GM20431 (cell line): ENCODE results near the gene BUD13.

ENCODE experiments used
- in situ Hi-C: fragments of 300-500 bp; cut with MseI, MboI; formaldehyde crosslinking; loops from one replicate; pipeline ENCODE4 v1.15.0; 2020; ENCODE audit warnings: low sequenced_read_pairs; ENCODE audit not compliant: unreplicated experiment

BUD13 gene

DNA sequence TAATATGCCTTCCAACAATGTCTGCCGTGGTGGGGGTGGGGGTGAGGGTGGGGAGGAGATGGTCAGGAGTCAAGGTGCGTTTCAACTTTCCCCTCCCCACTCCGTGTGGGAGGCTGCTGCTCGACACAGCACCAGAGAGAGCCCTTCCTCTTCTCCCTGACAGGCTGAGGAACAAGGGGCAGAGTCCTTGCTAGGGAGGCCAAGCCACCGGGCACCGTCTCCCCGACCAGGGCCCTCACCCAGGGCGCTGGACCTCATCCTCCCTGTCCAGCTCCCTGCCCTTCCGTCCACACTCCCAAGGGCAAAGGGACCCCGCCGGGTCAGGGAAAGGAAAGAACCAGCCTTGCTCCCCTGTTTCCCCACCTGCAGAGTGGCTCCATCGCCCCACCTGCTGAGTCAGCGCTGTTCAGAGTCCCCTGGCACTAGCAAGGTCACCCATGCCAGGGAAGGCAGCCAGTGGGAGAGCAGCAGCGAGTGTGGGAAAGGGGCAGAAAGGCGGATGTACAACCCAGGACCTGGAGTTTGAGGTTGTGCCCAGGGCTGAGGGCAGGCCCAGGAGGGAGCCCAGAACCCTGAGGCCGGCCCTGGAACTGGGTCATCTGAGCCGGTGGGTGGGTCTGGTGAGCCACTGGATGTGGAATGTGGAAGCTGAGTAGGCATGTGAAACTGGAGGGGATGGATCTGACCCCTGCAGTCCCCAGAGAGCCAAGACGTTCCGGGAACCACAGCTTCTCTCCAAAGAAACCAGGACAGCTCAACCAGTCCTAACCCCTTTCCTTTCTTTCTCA lies 47.2 kb downstream of the BUD13 start:
- in situ Hi-C loops, result no loop called here

DNA sequence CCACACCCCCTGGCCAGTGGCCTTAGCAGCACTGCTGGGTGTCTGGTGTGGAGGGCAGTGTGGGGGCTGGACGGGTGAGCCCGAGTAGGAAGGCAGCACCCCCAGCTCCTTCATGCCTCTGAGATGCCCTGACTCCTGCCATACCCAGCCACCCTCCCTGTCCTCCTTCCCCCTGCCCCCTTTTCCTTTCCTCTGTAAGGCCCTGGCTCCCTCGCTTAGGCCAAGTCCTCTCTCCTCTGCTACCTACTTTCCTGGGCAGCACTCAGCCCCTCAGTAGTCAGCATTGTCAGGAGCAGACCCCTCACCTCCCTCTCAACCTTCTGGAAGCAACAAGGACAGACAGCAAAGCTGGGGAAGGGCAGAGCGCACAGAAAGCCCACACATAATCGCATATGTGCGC lies 48.0 kb downstream of the BUD13 start:
- in situ Hi-C loops, result no loop called here

DNA sequence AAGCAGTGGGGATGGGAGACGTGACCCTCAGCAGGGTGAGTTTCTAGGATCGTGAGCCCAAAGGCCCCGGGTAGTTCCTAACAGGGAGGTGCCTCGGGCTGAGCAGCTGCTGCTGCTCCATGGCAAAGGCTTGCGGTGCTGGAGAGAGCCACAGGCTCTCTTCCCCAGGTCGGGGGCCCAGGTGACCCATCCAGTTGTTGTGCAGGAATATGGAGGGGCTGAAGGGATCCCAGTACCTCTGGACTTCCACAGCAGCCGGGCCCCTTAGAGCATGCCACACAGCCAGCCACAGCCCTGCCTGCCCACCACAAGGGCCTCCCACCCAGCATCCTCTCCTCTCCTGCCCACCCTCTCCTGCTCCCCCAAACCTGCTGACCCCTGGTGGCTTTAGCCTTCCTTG lies 49.3 kb downstream of the BUD13 start:
- in situ Hi-C loops, result no loop called here

DNA sequence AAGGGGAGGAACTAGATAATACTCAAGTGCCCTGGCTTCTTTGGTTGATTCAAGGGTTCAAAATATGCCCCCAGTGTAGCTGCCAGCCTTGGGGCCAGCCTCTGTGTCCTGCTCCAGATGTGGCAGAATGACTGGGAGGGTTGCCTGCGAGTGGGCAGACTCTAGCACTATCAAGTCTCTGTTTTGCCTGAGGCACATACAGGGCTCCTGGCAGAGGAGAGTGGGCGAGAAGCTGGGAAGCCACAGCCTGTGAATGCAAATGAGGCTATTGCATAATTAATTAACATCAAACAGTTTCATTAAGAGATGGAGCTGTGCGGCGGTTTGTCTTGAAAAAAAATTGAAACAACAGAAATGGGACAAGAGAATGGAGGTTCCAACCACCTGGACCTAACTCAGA lies 50.8 kb downstream of the BUD13 start:
- in situ Hi-C loops, result no loop called here

DNA sequence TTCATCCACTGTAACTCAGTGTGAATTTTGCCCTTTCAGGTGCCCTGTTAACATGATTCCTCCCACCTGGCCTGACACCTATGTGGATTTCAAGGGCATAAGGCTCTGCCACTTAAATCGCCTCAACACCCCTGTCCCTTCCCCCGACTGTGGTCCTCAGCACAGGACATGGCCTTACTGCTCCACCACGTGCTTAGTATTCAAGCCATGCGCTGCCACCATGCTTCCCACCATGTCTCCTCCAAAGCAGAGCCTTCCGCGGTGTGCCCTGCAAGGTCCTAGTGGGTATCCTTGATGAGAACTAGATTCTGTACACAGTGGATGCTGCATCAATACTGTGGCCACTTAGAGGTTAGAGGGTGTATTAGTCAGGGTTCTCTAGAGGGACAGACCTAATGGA lies 51.9 kb downstream of the BUD13 start:
- in situ Hi-C loops, result no loop called here

DNA sequence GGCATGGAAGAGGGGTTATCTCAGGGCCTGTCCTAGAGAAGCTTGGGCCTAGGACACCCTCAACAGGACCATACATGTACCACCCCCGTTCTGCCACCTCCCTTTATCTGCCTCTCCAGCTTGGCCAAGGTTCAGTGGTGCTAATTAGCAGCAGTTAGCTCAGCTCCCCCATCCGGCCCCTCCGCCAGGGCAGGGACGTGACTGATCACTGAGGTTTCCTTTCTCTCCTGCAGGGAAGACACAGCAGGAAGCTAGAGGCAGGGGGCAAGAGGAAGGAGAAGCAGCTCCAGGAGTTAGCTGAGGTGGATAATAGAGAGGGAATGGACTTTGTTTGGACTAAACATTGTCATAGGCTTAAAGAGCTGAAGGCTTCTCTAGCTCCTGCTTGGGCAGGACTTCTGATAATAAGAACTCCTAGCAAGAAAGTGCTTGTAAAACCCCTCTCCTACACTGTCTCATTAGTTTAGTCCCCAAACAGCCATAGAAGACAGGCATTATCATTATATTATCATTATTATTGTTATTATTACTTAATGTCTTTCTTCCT lies 53.8 kb downstream of the BUD13 start:
- in situ Hi-C loops, result no loop called here

DNA sequence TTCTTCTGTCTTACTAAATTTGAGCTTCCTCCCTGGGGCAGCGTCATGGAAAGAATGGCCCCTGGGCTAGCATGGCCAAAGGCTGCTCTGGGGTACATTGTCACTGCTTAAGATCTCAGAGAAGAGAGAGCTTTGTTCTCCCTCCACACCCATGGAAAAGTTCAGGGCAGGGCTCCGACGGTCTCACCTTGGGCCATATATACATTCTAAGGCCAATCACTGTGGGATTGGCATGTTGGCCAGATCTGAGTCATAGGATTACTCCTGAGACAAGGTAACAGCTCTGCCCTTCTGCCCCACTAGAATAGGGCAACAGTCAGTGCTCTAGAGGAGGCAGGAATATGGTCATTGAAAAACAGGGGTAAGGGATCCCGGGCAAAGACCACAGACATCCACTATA lies 56.2 kb downstream of the BUD13 start:
- in situ Hi-C loops, result no loop called here

DNA sequence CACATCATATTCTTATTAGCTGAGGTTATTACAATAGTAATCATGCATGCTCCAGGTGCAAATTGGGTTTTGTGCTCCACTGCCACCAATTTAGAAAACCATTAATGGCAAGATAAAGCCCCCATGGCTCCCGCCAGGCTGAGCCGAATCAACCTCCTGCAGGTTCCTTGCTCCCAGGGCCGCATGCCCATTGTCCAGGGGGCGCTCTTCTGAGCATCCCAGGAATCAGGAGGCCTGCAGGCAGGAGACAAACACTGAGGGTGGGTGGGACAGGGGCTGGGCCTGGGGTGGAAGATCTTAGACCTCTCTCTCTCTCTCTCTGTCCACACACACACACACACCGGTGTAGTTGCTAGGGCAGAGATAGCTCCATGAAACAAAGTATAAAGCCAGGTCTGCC lies 57.4 kb downstream of the BUD13 start:
- in situ Hi-C loops, result no loop called here

DNA sequence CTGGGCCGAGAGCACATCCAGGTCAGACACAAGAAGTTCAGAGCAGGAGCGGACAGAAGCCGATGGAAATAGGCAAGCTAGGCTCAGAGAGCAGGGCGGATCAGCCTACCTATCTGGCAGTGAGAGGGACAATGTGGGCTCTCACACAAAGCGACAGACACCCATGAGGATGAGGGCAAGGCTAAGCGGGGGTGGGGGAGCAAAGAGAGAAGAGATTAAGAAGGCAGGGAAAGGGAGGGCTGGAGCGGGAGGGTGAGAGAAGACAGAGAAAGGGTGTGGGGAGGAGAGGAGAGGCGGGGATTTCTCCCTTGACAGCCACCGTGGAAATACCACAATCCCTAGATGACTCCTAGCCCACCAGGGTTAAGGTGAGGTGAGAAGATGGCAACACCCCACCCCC lies 57.9 kb downstream of the BUD13 start:
- in situ Hi-C loops, result no loop called here

DNA sequence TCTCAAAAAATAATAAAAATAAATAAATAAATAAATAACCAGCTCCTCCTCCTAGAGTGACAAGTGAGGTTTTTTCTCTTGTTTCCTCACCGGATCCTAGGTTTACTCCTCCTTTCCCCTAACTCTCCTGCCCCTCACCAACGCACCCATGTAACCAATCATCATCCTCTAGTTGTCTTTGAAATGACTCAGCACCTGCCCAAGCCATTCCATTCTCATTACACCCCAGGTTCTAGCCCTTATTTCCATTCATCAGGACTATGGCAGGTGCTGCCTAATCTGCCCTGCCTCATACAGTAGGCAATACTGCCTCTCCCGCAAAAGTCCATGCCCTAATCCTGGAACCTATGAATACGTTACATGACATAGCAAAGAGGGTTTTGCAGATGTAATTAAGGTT lies 60.4 kb downstream of the BUD13 start:
- in situ Hi-C loops, result no loop called here

DNA sequence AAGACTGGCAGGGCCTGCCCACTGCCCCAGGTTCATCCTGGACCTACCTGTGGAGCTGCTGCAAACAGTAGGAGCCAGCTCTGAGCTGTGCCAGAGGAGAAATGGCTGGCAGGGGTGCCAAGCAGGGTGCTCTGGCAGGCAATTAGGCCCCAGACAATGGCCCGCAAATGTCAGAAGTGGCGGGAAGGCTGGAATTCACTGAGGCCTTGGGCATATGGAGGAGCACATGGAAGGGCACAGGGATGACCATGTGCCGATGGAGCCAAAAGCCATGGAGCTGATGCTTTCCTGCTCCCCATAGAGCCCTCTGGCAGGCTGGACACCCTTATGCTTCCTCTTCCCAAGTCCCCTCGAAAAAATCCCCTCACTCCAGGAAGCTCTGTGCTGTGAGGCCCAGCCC lies 62.0 kb downstream of the BUD13 start:
- in situ Hi-C loops, result no loop called here

DNA sequence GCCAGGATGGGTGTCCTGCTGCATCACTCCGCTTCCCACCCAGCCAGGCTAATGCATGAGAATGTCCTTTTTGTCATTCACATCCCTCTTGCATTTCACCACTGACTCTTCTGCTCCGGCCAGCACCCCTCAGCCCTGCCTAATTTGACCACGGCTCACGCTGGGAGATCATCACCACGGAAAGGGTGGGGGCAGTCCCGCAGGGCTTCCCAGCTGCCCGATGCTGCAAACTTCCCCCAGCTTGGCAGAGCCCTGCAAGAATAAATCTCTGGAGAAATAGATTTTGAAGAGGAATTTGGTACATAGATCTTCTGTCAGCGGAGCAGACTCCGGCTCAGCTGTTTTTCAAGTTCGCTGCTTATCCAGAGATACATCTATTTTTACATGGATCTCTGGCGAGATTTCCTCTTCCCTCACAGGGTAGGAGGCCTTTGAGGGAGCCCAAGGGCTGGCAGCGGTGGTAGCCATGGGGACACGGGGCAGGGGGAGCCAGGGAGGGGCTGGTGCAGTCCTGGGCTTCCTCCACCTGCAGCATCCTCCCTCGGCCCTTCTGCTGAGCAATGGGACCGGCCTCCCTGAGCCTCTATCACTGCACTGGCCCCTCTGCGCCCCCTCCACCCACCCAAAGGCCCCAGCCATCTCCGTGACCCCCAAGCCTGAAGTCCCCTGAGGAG lies 62.6 kb downstream of the BUD13 start:
- in situ Hi-C loops, result no loop called here

DNA sequence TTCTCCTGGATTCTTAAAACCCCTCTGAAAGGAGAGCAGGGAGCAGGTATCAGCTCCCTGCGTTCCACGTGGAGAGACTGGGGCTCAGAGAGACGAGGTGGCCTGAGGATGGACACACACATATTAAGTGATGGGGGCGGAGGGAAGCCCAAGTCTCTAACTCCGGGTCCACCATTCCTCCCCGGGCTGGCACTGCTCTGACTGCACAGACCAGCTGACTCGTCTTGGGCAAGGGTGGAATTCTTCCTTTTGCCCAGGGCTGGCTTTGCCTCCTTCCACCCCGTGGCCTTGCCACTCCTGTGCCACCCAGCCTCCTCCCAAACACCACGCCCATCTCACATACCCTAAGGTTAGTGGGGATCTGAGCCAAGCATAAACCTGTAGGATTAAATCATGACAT lies 65.0 kb downstream of the BUD13 start:
- in situ Hi-C loops, result no loop called here

DNA sequence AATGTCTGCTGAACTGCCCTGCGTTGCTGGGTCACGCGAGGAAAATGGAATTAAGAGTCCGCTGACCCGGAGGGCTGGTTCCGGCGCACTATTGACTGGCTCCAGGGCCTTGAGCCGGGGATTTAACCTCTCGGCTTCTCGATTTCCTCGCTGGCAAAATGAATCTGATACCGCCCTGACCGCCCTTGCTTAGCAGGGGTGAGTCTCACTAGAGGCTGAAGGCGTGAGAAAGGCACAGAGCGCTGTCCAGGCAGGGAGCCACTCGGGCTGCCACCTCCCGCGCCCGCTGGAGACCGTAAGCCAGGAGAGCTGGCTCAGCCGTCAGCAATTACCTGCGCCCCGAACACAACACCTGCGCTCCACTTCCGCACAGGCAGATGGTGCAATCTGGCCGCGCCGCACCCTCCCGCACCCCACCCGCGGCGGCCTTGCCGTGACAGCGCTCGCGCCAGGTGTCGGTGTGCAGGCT lies 65.6 kb downstream of the BUD13 start:
- in situ Hi-C loops, result no loop called here

DNA sequence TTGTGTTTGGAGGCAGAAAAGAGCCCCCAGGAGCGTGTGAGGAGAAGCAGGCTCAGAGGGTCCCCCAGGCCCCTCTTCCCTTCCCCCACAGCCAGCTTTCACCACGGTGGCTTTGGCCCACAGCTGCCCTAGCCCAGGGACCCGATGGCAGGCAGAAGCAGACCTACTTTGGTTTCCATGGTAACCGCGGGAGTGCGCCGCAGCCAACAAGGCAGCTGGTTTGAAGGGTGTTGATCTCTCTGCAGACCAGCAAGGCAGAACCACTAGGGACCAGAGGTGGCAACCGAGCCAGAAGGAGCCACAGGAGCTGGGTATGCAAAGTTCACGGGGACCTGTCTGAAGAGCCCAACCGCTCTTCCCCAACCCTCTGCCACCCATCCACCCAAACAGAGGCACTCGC lies 69.4 kb downstream of the BUD13 start:
- in situ Hi-C loops, result no loop called here

DNA sequence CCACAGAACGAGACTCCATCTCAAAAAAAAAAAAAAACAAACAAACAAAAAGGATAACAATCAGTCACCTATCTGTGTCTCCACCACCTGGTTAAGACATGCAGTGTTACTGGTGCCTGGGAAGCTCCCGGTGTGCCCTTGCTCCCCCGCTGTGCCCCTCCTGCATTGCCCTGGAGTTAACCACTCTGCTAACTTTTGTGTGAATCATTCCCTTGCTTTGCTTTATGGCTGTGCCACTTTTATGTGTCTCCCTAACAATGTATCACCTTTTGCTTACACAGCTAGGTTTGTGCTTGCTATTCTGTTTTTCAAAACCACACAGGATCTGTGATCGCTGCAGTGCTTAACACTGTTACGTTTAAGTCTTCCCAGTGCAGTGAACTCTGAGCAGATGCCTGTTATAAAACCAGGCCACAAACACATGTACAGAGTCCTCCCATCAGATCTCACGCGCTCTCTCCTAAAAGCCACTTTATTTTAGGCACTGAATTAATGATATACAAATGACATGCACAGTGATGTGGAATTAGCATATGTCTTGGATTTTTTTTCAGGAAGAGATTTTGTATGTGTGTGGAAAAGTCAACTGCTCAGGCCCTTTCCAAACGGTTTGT lies 69.9 kb downstream of the BUD13 start:
- in situ Hi-C loops, result no loop called here

DNA sequence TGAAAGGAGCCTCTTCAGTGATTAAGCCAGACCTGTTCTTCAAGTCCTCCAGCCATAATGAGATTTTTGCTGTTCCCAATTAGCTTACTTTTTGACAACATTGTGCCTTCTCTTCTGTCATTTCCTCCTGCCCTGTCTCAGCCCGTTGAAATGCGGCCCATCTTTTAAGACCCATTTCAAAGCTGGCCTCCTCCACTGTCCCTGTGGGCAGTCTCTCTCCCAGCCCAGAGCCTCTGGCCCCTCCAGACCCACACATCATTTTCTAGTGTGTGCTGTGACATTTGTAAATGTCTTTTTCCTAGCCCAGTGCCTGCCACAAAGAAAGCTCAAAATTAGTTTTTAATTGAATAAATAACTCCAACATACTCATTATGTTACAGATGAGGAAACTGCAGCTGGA lies 70.9 kb downstream of the BUD13 start:
- in situ Hi-C loops, result no loop called here

DNA sequence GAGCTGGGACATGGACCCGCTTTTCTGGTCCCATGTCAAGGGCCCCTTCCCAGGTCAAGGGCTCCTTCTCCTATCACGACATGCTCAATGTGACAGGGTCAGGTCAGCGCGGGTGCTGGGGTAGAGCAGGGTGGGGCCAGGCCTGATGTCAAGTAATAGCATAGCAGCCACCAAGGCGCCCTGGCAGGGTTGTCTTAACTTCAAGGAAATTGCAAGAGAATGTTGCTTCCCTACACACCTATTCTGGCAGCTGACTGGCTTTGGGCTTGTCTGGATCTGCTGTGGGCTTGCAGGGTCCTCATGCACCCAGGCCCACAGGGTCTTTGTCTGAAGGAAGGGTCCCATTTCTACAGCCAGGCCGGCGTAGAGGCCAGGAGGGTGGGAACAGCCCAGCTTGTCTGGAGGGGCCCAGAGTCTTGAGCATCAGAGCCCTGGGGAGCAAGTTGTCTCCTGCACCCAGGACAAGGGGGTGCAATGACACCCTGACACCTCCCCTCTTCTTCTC lies 71.4 kb downstream of the BUD13 start:
- in situ Hi-C loops, result no loop called here

DNA sequence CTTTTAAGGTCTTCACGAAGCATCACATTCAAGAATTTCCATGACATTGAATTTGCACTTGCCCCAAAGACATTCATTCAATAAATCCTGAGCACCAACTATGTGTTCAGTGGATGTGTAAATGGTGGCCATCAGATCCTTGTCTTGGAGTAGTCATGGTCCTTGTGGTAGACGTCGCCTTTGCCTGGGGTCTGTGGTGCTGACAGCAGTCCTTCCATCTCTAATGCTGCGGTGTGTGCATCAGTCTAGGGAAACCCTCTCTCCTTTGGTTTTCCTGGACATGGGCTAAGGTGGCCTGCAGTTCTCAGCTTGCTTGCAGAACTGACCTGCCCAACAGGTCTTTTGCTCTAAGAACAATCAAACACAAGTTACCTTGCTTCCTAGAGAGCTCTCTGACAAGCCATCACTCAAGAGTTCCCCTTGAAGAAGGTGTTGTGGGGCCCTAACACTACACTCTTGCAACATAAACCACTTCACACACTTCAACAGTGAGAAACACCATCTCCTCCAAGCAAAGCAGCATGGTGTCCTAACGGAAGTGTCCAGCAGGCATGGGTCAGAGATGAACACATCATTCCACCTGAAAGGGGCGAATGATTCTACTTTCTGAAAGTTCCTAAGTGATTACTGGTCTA lies 72.1 kb downstream of the BUD13 start:
- in situ Hi-C loops, result no loop called here
